Stimulated activated CD8-positive, alpha-beta memory T cell treated with anti-CD3 and anti-CD28 coated beads, Interleukin-12 subunit alpha, Interleukin-12 subunit beta, amount 100 ng/mL, for 1 hour (primary cell): Measurements from ENCODE around the gene ODAD2.
"Not testable (repeated sequence)": the region's sequence is repeated elsewhere in the genome, so short reads cannot be mapped to it uniquely, and the experiment has no call there.

Source experiments
- DNase-seq: peaks from one replicate; pipeline ENCODE4 v3.0.0-alpha.2; 2020; ENCODE audit warnings: low read depth

The ODAD2 gene

GRCh38 chr10:27998954-27999275 is at the start of gene ODAD2:
TSS of gene ODAD2 (minus strand) at chr10:27999079. CDS start at chr10:27995142, 3,937 bp downstream.
- DNase-seq, result no peak

GRCh38 chr10:28047061-28047460 is 48.2 kb upstream of the ODAD2 start:
- no peak for DNase-seq

DNA sequence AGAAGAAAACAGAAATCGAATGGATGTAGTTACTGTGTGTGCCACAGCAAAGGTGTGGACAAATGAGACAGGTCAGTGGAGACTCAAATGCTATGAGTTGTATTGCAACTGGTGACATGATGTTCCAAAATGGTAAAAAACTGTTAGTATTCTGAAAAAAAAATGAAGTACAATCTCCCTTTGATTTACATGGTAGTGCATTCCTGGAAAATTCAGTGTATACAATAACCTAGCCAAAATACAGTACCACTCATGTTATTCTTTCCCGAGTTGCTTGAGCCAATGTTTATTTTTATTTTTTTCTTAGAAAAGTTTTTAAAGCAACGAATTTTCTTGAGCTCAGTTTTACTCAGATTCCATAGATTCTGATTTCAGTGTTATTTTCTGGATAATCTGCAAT is 47.7 kb upstream of the ODAD2 start:
- DNase-seq, result no peak

GRCh38 chr10:28043941-28044340 is 45.1 kb upstream of the ODAD2 start:
- DNase-seq, result no peak

GRCh38 chr10:28036587-28036986 is 37.7 kb upstream of the ODAD2 start:
- DNase-seq, result no peak

DNA sequence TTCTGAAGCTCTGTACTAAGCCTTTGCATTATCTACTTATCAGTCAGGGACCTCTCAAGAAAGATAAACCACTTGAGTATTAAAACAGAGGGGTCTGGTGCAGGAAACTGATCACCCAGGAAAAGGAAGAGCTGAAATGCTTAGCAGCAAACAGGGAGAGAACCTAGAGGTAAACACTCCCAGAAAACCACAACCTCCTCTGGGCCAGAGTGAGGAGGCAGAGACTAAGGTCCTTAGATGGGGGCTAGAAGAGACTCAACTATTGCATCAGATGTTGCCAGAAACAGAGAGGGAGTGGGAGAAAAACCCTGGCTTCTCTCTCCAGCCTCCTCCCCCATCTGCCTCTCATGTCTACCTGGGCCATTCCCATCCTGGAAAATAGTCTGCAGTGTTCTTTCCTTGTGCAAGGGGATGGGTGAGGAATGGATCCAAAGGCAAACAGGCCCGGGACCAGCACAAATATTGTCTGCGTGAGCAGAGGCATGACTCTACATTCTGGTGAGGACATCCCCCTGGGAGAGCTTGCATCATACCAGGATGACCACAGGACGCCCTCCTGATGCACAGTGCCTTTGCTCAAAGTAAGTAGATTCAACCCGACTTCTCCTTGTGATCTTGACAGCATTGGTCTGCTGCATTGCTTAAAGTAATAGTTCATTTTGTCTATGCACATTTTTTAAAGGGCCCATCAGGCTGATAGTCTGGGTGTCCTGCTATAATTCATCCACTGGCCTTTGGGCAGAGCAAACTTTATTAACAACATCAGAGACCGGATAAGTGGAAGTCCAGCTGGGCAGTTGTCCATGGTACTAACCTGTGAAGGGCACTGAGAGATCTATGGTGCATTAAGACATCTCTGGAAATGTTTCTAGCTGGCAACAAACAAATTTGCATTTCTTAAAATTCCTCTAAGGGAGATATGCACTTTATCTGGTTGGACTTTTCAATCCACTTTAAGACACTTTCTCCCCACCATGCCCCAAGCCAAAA is 22.4 kb upstream of the ODAD2 start:
- no peak for DNase-seq

- DNase-seq, result no peak
Measured at GRCh38 chr10:28020080-28020860, 21.4 kb upstream of the ODAD2 start.

- no peak for DNase-seq
Measured at GRCh38 chr10:28014651-28015050, 15.8 kb upstream of the ODAD2 start.

- no peak for DNase-seq
Measured at GRCh38 chr10:28012990-28013515, 14.2 kb upstream of the ODAD2 start.

DNA sequence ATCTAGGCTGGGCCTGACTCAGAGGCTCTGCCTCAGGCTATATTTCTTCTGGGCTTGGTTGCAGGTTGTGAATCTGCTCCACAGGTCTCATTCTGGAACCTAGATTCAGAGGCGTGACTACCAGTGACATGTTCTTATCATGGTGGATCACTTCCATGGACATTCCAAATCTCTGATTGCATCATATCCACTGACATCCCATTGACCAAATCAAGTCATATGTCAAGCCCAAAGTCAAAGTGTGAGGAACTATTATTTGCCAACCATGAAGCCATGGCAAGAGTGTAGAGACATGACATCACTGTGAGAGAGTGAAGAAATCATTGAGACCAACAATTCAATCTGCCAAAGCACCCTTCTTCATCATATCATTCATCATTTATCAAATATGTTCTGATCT is 11.9 kb upstream of the ODAD2 start:
- DNase-seq, result no peak

- DNase-seq, result no peak
Measured at GRCh38 chr10:28008054-28008453, 9.2 kb upstream of the ODAD2 start.

DNA sequence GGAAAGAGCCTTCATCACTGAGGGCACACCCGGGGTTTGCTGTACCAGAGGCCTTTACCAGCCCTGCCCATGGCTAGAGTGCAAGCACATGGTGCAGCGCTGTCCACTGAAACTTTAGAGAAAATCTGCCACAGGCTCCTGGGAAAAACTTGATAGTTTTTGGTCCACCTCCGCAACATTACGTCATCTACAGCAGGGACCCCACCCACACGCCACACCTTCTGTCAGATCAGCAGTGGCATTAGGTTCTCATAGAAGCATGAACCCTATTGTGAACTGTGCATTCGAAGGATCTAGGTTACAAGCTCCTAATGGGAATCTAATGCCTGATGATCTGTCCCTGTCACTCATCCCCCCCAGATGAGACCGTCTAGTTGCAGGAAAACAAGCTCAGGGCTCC is 2.5 kb upstream of the ODAD2 start:
- no peak for DNase-seq

GRCh38 chr10:27998178-27998953 is 513 bp downstream of the ODAD2 start:
- DNase-seq, result no peak

GRCh38 chr10:27997865-27998177 is 1.1 kb downstream of the ODAD2 start:
- DNase-seq, result no peak

DNA sequence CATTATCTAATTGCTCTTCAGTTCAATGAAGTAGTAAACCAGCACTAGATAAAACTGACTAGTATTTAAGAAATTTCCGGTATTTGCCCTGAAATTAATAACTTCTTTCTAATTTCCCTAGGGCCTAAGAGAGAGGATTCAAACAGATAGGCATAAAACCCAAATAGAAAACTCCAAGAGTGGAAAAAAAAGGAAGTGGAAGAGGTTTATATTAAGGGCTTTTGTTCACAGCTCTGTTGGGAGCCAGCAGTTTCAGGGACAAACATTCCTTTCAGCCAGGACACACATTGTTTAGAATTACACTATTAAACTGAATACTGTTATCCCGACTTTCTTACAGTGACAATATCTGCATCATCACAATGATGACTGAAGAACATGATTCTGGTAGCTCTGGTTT is 3.6 kb downstream of the ODAD2 start:
- no peak for DNase-seq

DNA sequence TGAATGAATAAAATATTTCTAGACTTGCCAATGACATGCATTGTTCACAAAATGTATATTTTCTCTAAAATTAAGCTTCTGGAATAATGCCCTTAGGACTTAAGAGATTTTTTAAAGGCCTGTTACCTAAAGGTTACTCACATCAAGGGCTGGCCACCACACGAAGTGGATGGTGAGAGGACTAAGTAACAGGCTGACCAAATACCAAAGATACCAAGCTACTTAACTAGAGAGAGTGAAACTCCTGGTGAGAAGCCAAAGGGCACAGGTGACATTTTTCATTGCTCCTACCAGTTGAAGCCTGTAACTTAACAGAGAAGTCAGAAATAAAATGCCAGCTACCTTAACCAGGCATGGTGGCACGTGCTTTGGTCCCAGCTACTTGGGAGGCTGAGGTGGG is 9.5 kb downstream of the ODAD2 start:
- not testable (repeated sequence) for DNase-seq

DNA sequence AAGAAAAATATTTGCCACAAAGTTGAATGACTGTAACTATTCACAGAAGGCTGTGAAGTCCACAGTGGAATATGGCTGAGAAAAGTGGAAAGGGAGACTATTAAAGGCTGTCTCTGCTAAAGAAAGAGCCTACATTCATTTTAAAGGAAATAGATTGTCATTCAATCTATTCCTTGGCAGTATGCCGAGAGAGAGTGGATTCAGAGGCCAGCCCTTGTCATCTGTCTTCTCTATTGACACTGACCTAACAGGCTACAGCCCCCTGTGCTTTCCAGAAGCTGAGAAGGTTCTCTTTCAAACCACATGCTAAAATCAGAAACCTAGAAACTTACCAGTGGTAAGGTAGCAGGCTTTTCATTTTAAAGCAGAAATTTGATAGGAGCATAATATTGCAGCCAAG is 12.1 kb downstream of the ODAD2 start:
- DNase-seq, result no peak

DNA sequence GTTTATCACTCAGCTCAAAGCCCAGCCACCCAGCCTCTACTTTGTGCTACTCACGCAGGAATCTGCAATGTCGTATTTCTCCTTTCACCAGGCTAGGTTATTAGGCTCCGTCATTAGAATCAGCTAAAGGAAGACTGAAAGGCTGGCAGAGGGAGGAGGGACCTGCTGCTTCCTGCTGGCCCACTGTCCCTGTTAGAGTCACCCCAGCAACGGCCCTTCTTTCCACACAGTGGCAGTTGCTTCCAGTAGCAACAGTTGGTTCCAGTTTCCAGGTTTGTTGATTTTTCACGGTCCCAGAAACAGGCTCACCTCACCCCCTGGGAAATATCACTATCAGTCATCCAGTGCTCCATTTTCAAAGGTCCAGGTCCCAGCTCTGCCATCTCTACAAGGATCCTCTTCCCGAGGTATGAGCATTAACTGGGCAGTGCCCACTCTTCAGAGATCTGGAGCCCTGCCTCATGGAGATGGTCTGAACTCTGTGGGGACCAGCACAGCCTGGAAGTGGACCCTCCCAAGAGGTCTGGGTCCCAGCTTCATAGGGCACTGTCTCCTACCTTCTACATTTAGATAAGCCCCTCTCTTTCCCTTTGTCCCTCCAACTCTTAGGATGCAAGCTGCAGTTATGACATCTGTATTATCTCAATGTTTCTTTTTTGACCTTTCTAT is 15.9 kb downstream of the ODAD2 start:
- no peak for DNase-seq

- DNase-seq, result no peak
Measured at GRCh38 chr10:27981744-27982143, 17.1 kb downstream of the ODAD2 start.

DNA sequence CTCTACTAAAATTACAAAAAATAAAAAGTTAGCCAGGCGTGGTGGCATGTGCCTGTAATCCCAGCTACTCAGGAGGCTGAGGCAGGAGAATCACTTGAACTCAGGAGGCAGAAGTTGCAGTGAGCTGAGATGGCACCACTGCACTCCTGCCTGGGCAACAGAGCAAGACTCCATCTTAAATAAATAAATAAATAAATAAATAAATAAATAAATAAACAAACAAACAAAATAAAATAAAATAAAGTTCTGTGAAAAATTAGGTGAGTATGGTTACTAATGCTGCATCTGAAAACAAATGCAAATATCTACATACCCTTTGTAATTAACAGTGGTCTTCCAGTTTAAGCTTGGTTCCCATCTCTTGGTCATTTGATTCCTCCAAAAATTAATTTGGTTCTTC is 28.1 kb downstream of the ODAD2 start:
- DNase-seq, result not testable (repeated sequence)

GRCh38 chr10:27969931-27970330 is 28.9 kb downstream of the ODAD2 start:
- DNase-seq, result not testable (repeated sequence)
